Body of pancreas (tissue), 4 donors: ENCODE measurements around the gene EED.

ENCODE experiments used
- CTCF ChIP-seq, 7 experiments: fragments of 450-650 bp in 4 of 7; fragments of 200-600 bp in 3 of 7; sonication (generic) in 3 of 7; IDR thresholded peaks; one replicate each; pipeline ENCODE4 v1.5.1; 2016 to 2019; ENCODE audit warnings: antibody characterized with exemption in 7 of 7
- POLR2A ChIP-seq, 3 donors: fragments of 450-650 bp; IDR thresholded peaks; one replicate each; pipeline ENCODE4 v1.6.1; 2016; ENCODE audit warnings: antibody characterized with exemption in 3 of 3, mild to moderate bottlenecking in 2 of 3

- TF ChIP-seq CTCF (IDR thresholded peaks at IDR 0.05) (no peak), POLR2A (IDR thresholded peaks at IDR 0.05) (no peak)
Observed at GRCh38 chr11:86274503-86274902, 29.9 kb downstream of the EED start.
